Testis (tissue), 2 donors: ENCODE results near the gene OPRL1.

Source experiments
- CTCF ChIP-seq, 3 experiments: fragments of 450-650 bp in 2 of 3; fragments of 200-600 bp in 1 of 3; sonication (generic) in 1 of 3; IDR thresholded peaks; one replicate each; pipeline ENCODE4 v1.5.1; 2016 to 2019; ENCODE audit warnings: antibody characterized with exemption in 3 of 3, mild to moderate bottlenecking in 2 of 3, moderate library complexity in 1 of 3
- POLR2A ChIP-seq: fragments of 450-650 bp; IDR thresholded peaks from one replicate; pipeline ENCODE4 v1.6.1; 2017; ENCODE audit warnings: antibody characterized with exemption, mild to moderate bottlenecking, moderate library complexity

- no peak for TF ChIP-seq CTCF (IDR thresholded peaks at IDR 0.05)
- no peak for TF ChIP-seq POLR2A
These were observed 25.8 kb upstream of the OPRL1 start for GRCh38 chr20:64053841-64054661.
